Tibial nerve (tissue), 4 donors: ENCODE results near the gene ARHGAP12. TPM values are rescaled to one million over a fixed set of nuclear protein-coding genes. Genes with fewer than 3 reads are reported as not detected.
A peak's percentile ranks its signal among the peaks of the same experiment; 100 is the strongest.

ENCODE experiments used
- DNase-seq, 2 donors: peaks; one replicate each; pipeline ENCODE4 v3.0.0-alpha.2; 2019; ENCODE audit warnings: low spot score in 2 of 2
- H3K27ac ChIP-seq, 4 donors: fragments of 200-600 bp; sonication (generic) in 3 of 4; one replicate each; pipeline ENCODE4 v1.5.1; 2017 to 2019; ENCODE audit warnings: mild to moderate bottlenecking in 1 of 4
- H3K27me3 ChIP-seq, 2 donors: fragments of 200-600 bp; sonication (generic) in 1 of 2; one replicate each; pipeline versions ENCODE4 v1.5.1 to v1.6.0; 2017 to 2019
- H3K36me3 ChIP-seq, 3 donors: fragments of 200-600 bp; sonication (generic); one replicate each; pipeline ENCODE4 v1.5.1; 2018 to 2019
- H3K4me1 ChIP-seq, 4 donors: fragments of 200-600 bp; sonication (generic) in 3 of 4; one replicate each; pipeline ENCODE4 v1.5.1; 2017 to 2019
- H3K4me3 ChIP-seq, 4 donors: fragments of 200-600 bp; sonication (generic) in 3 of 4; one replicate each; pipeline ENCODE4 v1.5.1; 2017 to 2019; ENCODE audit warnings: mild to moderate bottlenecking in 1 of 4, moderate library complexity in 1 of 4
- H3K9me3 ChIP-seq, 4 donors: fragments of 200-600 bp; sonication (generic) in 3 of 4; one replicate each; pipeline ENCODE4 v1.5.1; 2017 to 2019
- EP300 ChIP-seq, 2 donors: sonication (generic); formaldehyde crosslinking; IDR thresholded peaks; one replicate each; pipeline ENCODE4 v1.6.1; 2017; ENCODE audit warnings: antibody characterized with exemption in 2 of 2, mild to moderate bottlenecking in 1 of 2
- POLR2A ChIP-seq, 2 donors: fragments of 450-650 bp; IDR thresholded peaks; one replicate each; pipeline ENCODE4 v1.6.1; 2017; ENCODE audit warnings: antibody characterized with exemption in 2 of 2, mild to moderate bottlenecking in 2 of 2, moderate library complexity in 2 of 2
- WGBS, 2 donors: methylation state at CpG; one replicate each; pipeline ENCODE4 v1.1.5; 2018; 5-methylcytosine and 5-hydroxymethylcytosine counted together
- total RNA-seq, 4 donors: library from RNA; depleted of rRNA; stranded (reverse); fragments of >200 nt; gene quantifications; one replicate each; pipeline ENCODE4 v1.1.0, GENCODE V29; 2016
- TF ChIP-seq, protein P1 (sequence below), 5 experiments: fragments of 200-600 bp in 3 of 5; fragments of 450-650 bp in 2 of 5; sonication (generic) in 3 of 5; IDR thresholded peaks; one replicate each; pipeline ENCODE4 v1.5.1; 2016 to 2019; ENCODE audit warnings: antibody characterized with exemption in 5 of 5, mild to moderate bottlenecking in 3 of 5, moderate library complexity in 2 of 5

ARHGAP12 gene
- total RNA-seq, 4 donors from 2014 or later, result 38.8 to 65.7 (median 47.7) TPM

DNA sequence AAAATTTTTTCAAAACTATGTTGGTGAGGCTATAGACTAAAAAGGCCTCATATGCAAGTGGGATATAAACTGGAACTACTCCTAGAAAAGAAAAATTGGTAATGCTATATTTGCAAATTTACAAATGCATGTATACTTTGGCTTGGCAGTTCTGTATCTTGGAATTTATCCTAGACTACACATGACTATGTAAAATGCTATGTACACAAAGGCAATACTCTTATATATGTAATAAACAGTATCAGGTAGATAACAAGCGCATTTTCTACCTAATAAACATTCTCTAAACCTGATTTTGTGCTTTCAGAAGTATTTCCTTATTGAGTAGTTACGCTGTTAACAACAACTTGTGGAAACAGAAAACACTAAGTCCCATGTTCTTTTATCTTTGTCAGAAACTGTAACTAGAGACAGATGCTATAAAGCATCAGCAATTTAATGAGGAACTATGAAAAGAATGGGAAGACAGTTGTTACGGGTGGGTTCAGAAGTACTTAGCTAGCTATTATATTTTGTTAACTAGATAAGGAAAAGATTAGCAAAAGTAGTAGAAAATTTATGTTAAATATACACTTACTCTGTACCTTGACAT is 107.8 kb downstream of the ARHGAP12 start:
- no peak overlapping the region for H3K4me3 ChIP-seq
- H3K4me1 ChIP-seq, result peaks cover 0 to 16% (median 4%) of the 10 kb centered on the region in 4 donors
- TF ChIP-seq, protein P1, sequence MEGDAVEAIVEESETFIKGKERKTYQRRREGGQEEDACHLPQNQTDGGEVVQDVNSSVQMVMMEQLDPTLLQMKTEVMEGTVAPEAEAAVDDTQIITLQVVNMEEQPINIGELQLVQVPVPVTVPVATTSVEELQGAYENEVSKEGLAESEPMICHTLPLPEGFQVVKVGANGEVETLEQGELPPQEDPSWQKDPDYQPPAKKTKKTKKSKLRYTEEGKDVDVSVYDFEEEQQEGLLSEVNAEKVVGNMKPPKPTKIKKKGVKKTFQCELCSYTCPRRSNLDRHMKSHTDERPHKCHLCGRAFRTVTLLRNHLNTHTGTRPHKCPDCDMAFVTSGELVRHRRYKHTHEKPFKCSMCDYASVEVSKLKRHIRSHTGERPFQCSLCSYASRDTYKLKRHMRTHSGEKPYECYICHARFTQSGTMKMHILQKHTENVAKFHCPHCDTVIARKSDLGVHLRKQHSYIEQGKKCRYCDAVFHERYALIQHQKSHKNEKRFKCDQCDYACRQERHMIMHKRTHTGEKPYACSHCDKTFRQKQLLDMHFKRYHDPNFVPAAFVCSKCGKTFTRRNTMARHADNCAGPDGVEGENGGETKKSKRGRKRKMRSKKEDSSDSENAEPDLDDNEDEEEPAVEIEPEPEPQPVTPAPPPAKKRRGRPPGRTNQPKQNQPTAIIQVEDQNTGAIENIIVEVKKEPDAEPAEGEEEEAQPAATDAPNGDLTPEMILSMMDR (IDR thresholded peaks at IDR 0.05), result no peak
- no peak for TF ChIP-seq POLR2A (IDR thresholded peaks at IDR 0.05)
- no peak for TF ChIP-seq EP300 (IDR thresholded peaks at IDR 0.05)
- no peaks in the 10 kb centered on the region for H3K9me3 ChIP-seq
- no peak for DNase-seq
- peaks cover 0 to 11% (median 0%) of the 10 kb centered on the region in 3 donors for H3K36me3 ChIP-seq
- H3K27ac ChIP-seq, result no peak overlapping the region
- H3K27me3 ChIP-seq, result no peaks in the 10 kb centered on the region
- WGBS, 2 donors, result 87 to 88% methylated on average over 3 of the region's 3 CpGs

DNA sequence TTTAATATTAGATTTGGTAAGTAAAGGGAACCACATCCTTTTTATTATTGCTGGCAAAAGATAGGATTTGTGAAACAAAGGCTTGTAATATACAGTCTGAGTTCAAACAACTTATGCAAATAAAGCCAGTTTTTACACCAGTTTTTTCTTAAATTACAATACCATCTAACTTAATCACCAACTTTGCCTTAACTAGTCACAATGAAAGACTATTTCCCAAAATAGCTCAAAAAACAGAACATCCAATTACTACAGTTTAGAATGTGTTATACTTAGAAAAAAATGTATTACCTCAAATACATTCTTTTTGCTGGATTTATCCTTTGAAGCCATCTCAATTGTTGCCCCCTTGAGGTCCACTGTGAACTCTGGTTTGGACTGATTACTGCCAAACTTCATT is 108.5 kb downstream of the ARHGAP12 start:
- Histone ChIP-seq H3K9me3 (no peaks in the 10 kb centered on the region), H3K4me3 (no peak overlapping the region), H3K27me3 (no peaks in the 10 kb centered on the region), H3K36me3 (peaks cover 0 to 11% (median 0%) of the 10 kb centered on the region in 3 donors), H3K4me1 (peaks cover 0 to 16% (median 4%) of the 10 kb centered on the region in 4 donors), H3K27ac (no peak overlapping the region)
- TF ChIP-seq EP300 (IDR thresholded peaks at IDR 0.05) (no peak), POLR2A (IDR thresholded peaks at IDR 0.05) (no peak)
- TF ChIP-seq, protein P1 (IDR thresholded peaks at IDR 0.05), result no peak
- DNase-seq, result no peak

DNA sequence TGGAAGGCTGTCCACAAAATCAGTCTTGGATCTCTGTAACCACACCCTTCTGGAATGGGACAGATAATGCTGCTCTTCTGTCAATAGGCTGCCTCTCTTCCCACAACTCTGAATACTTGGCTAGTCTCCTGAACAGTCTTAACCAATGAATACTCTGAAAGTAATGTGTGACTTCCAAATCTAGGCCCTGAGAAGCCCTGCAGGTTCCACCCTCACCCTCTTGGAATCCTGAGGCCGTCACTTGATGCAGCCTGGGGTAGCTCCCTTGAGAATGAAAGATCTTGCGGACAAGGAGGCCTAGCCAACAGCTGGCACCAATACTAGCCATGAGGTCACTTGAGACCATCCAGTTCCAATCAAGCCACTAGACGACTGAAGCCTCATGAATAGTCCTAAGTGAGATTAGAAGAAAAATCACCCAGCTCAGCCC is 109.2 kb downstream of the ARHGAP12 start:
- peaks cover 0 to 16% (median 4%) of the 10 kb centered on the region in 4 donors for H3K4me1 ChIP-seq
- TF ChIP-seq POLR2A (IDR thresholded peaks at IDR 0.05), result no peak
- TF ChIP-seq EP300 (IDR thresholded peaks at IDR 0.05), result peak in 1 of 2 donors; percentile 17
- H3K27me3 ChIP-seq, result no peaks in the 10 kb centered on the region
- DNase-seq, result peak; percentile 26 to 37
- 41 to 42% methylated on average over 3 of the region's 3 CpGs for whole genome bisulfite sequencing, 2 donors
- H3K4me3 ChIP-seq, result no peak overlapping the region
- H3K9me3 ChIP-seq, result no peaks in the 10 kb centered on the region
- peaks cover 0 to 11% (median 0%) of the 10 kb centered on the region in 3 donors for H3K36me3 ChIP-seq
- H3K27ac ChIP-seq, result peak overlapping the region in 1 of 4 donors; percentile 60

DNA sequence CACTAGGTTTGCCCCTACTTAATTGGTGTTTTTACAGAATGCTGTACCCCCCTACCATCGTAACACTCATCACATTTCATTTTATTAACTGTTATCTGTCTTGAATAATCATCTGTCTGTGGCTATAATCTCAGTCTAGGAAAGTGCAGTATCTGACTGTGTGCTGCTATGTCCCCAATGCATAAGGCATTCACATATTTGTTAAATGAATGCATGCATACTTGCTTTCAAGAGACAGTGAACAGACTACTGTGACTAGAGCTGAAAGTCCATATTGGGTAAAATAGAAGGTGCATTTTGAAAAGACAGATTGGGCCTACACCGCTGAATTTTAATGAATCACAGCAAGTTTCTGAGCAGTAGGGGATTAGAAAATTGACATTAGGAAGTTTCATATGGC is 112.3 kb downstream of the ARHGAP12 start:
- 77 to 82% methylated on average over 2 of the region's 2 CpGs for WGBS, 2 donors

DNA sequence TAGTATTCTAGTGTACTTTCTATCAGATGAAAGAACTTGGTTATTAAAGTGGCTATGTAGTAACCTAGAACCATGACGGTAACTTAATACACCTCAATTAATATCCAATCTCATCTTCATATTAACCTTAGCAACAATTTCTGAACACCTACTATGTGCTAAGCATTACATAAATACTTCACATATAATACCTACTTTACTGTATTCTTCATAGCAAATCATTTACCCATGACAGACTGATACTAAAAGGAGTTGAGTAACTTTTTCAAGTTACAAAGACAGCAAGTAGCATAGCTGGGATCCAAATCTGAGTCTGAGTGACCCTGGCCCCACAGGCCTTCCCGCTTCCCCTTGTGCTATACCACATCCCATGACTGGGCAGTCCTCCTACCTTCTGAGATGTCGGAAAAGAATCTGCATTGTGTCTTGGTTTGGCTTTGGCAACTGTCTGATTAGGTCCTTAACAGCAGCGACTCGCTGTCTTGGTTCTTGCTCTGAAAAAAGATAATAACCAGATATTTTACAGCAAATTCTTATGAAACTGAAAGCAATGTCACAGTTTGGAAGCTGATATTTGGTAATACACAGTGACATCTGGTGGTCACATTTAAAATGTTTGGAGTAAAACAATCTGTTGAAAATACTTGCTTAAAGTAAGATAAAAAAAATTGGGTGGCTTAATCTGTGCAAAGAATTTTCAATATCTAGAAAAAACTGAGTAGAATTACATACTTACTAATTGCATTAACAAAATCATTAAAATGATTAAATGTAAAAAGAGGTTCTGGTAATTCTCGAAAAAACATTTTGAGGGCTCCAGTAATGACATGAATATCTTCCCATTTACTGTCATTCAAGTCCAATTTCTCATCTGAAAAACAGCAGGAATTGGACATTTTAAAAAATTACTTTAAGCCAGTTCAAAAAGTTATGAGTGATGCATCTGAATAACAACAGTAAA is 120.1 kb downstream of the ARHGAP12 start:
- TF ChIP-seq, protein P1 (IDR thresholded peaks at IDR 0.05), result peak; percentile 31 to 89 (median 49)
- TF ChIP-seq EP300 (IDR thresholded peaks at IDR 0.05) (peak in 1 of 2 donors; percentile 79), POLR2A (IDR thresholded peaks at IDR 0.05) (peak in 1 of 2 donors; percentile 30)
- peak in 1 of 2 donors; percentile 51 for DNase-seq
- Histone ChIP-seq H3K27me3 (no peaks in the 10 kb centered on the region), H3K27ac (peak overlapping the region; percentile 35 to 92 (median 80)), H3K9me3 (no peaks in the 10 kb centered on the region), H3K4me1 (peaks cover 0 to 40% (median 2%) of the 10 kb centered on the region in 4 donors), H3K4me3 (peak overlapping the region; percentile 10 to 45 (median 32)), H3K36me3 (peaks cover 0 to 5% (median 0%) of the 10 kb centered on the region in 3 donors)
- WGBS, 2 donors, result 31% methylated on average over 6 of the region's 6 CpGs

More for the DNA sequence above, 112.3 kb downstream of the ARHGAP12 start:
- Histone ChIP-seq H3K9me3 (no peaks in the 10 kb centered on the region), H3K27me3 (no peaks in the 10 kb centered on the region), H3K4me3 (no peak overlapping the region), H3K36me3 (peaks cover 0 to 19% (median 0%) of the 10 kb centered on the region in 3 donors), H3K4me1 (peaks cover 0 to 12% (median 4%) of the 10 kb centered on the region in 4 donors), H3K27ac (no peak overlapping the region)
- TF ChIP-seq, protein P1 (IDR thresholded peaks at IDR 0.05), result no peak
- TF ChIP-seq POLR2A (IDR thresholded peaks at IDR 0.05) (no peak), EP300 (IDR thresholded peaks at IDR 0.05) (no peak)
- no peak for DNase-seq
